GM12891 (cell line): ENCODE data around the gene MAPK8IP2.
"Not testable (repeated sequence)": the region's sequence is repeated elsewhere in the genome, so short reads cannot be mapped to it uniquely, and the experiment has no call there.

Experiments used
- DNase-seq: peaks from one replicate; pipeline ENCODE4 v3.0.0; 2011; ENCODE audit warnings: low spot score; ENCODE audit not compliant: insufficient read length
- FAIRE-seq: peaks from 2 replicates; lab custom pipeline; 2011; peaks lifted over from hg19 to GRCh38; lab: Jason Lieb, UNC
- PAX5 ChIP-seq: IDR thresholded peaks from 2 replicates; pipeline ENCODE4 v1.6.1; 2011; ENCODE audit warnings: low read length, moderate library complexity, mild to moderate bottlenecking; ENCODE audit not compliant: insufficient read depth, severe bottlenecking
- POLR2A ChIP-seq: IDR thresholded peaks from 2 replicates; pipeline ENCODE4 v1.6.1; 2011; ENCODE audit warnings: low read depth, low read length, control low read depth
- POLR2AphosphoS5 ChIP-seq: IDR thresholded peaks from 2 replicates; pipeline ENCODE4 v1.6.1; 2011; ENCODE audit warnings: low read depth, low read length, control low read depth
- POU2F2 ChIP-seq: IDR thresholded peaks from 2 replicates; pipeline ENCODE4 v1.6.1; 2011; ENCODE audit warnings: low read depth, mild to moderate bottlenecking, control low read depth, low read length, moderate library complexity
- SPI1 ChIP-seq: IDR thresholded peaks from 2 replicates; pipeline ENCODE4 v1.6.1; 2011; ENCODE audit warnings: low read depth, low read length, control low read depth
- TAF1 ChIP-seq: IDR thresholded peaks from 2 replicates; pipeline ENCODE4 v1.6.1; 2011; ENCODE audit warnings: low read depth, low read length, control low read depth

Gene MAPK8IP2

GRCh38 chr22:50612528-50613221 is 12.1 kb downstream of the MAPK8IP2 start:
- no peak for TF ChIP-seq TAF1
- TF ChIP-seq SPI1: no peak
- TF ChIP-seq POLR2A: no peak
- TF ChIP-seq POLR2AphosphoS5: no peak
- no peak for TF ChIP-seq PAX5
- no peak for TF ChIP-seq POU2F2
- DNase-seq: no peak
- peak; percentile 40 for FAIRE-seq

GRCh38 chr22:50613291-50613981 is 12.8 kb downstream of the MAPK8IP2 start:
- no peak for DNase-seq
- no peak for FAIRE-seq
- TF ChIP-seq POLR2AphosphoS5: no peak
- TF ChIP-seq PAX5: no peak
- no peak for TF ChIP-seq SPI1
- no peak for TF ChIP-seq POLR2A
- no peak for TF ChIP-seq POU2F2
- TF ChIP-seq TAF1: no peak

- not testable (repeated sequence) for DNase-seq, FAIRE-seq
Measured at GRCh38 chr22:50614296-50614695, 13.7 kb downstream of the MAPK8IP2 start.

- no peak for DNase-seq
Measured at GRCh38 chr22:50620593-50621355, 20.2 kb downstream of the MAPK8IP2 start.

GRCh38 chr22:50621356-50621880 is 20.8 kb downstream of the MAPK8IP2 start:
- peak; percentile 62; the same call in 1 of the 2 replicates for TF ChIP-seq POLR2AphosphoS5
- no peak for TF ChIP-seq PAX5
- TF ChIP-seq TAF1: peak; percentile 45; the same call in 1 of the 2 replicates
- peak; percentile 68; the same call in 1 of the 2 replicates for TF ChIP-seq POLR2A
- peak; percentile 66 for TF ChIP-seq POU2F2
- TF ChIP-seq SPI1: peak; percentile 93
- FAIRE-seq (no peak), DNase-seq (no peak)

More at GRCh38 chr22:50620593-50621355, 20.2 kb downstream of the MAPK8IP2 start:
- FAIRE-seq: peak; percentile 99
- TF ChIP-seq SPI1 (0 out of 2 replicates have a peak, but pooled peaks have one; percentile 24), POU2F2 (peak; percentile 96), PAX5 (no peak)

- FAIRE-seq: no peak
- no peak for DNase-seq
- no peak for TF ChIP-seq POU2F2
- no peak for TF ChIP-seq TAF1
- TF ChIP-seq PAX5: no peak
- no peak for TF ChIP-seq POLR2A
- TF ChIP-seq SPI1: peak; percentile 48
Measured at GRCh38 chr22:50621948-50622722, 21.5 kb downstream of the MAPK8IP2 start.

- TF ChIP-seq POU2F2: no peak
- TF ChIP-seq SPI1: no peak
- no peak for TF ChIP-seq TAF1
- TF ChIP-seq POLR2A: no peak
- no peak for TF ChIP-seq POLR2AphosphoS5
- no peak for TF ChIP-seq PAX5
- no peak for FAIRE-seq
- DNase-seq: no peak
Measured at GRCh38 chr22:50622723-50623327, 22.2 kb downstream of the MAPK8IP2 start.

GRCh38 chr22:50624347-50625130 is 23.9 kb downstream of the MAPK8IP2 start:
- DNase-seq: no peak
- TF ChIP-seq POU2F2 (no peak), POLR2AphosphoS5 (no peak), TAF1 (no peak), PAX5 (no peak), SPI1 (no peak), POLR2A (no peak)
- no peak for FAIRE-seq
